Right renal cortex interstitium (tissue), 3 donors: ENCODE measurements around the gene PLG. TPM values are rescaled to one million over a fixed set of nuclear protein-coding genes. Genes with fewer than 3 reads are reported as not detected.
"Not testable (repeated sequence)": the region's sequence is repeated elsewhere in the genome, so short reads cannot be mapped to it uniquely, and the experiment has no call there.

Experiments used
- DNase-seq, 3 donors: peaks; one replicate each; pipeline ENCODE4 v3.0.0-alpha.2; 2013; ENCODE audit warnings: low read depth in 3 of 3, low spot score in 2 of 3
- polyA plus RNA-seq, 3 donors: library from polyadenylated mRNA; unstranded; fragments of 120-200 nt; gene quantifications; one replicate each; pipeline ENCODE4 v1.2.1, GENCODE V29; 2013; ENCODE audit not compliant: insufficient read length in 3 of 3

PLG gene
- polyA plus RNA-seq, 3 donors = 2.2 to 27.4 (median 15.5) TPM

- DNase-seq = no peak
Observed at GRCh38 chr6:160768101-160768500, 66.1 kb downstream of the PLG start.

DNA sequence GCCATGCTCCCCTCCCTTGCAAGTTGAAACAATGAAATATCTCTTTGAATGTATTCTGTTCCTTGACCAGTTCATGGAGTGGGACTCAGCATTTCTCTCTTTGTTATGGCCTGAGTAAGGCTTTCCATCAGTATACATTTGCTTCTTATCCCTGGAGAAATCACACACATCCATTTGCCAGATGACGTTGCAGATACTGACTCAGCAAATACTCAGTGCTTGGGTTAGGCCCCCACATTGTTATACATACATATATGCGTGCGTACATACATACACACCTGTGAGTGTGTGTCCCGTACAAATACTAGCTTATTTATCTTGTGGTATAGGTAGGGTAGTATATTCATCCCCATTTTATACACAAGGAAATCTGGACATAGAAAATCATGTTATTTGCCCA, 72.4 kb downstream of the PLG start:
- DNase-seq = no peak

DNA sequence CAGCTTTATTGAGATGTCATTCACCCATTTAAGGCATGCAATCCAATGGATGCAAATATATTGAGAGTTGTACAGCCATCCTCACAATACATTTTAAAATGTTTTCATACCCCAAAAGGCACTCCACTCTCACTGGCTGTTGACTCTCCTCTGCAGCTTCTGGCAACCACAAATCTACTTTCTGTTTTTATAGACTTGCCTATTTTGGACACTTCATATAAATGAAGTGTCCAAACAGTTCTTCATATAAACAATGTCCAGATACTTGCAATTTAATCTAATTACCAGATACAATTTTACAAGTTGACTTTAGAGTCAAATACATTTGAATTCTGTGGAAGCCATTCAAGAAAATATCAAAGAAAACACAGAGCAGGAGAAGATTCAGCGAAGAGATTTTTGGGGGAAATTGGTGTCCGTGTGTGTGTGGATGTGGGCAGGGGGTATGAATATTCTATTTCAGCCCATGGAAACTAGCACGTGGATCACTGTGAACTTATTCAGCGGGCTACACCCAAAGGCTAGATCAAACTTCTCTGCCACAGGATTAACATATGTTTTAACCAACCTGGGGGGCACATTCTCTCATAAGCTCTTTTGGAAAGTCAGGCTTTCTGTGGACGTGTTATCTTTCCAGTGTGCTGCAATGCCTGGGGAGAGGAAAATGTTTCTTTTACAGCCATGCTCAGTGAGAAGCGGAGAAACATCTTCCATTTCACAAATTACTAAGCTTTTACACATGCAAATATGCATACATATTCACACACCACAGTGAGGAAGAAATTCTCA, 73.9 kb downstream of the PLG start:
- DNase-seq = no peak

DNA sequence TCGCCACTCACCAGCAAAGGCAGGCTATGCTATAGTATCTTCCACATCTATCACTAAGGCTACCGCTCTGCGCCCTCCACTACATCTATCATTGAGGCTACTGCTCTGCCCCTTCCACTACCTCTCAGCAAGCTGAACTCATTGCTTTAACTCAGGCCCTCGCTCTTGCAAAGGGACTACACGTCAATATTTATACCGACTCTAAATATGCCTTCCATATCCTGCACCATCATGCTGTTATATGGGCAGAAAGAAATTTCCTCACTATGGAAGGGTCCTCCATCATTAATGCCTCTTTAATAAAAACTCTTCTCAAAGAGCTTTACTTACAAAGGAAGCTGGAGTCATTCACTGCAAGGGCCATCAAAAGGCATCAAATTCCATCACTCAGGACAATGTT, 77.1 kb downstream of the PLG start:
- not testable (repeated sequence) for DNase-seq

DNA sequence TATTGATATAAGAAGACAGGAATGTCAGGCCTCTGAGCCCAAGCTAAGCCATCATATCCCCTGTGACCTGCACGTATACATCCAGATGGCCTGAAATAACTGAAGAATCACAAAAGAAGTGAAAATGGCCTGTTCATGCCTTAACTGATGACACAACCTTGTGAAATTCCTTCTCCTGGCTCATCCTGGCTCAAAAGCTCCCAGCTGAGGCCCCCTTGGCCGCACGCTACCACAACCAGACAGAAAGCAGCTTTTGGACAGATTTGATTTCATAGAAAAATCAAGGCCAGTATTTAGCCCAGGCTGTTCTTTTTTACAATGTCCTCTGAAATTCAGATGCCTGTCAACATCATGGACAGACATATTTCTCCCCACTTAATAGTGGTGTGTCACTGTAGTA, 78.6 kb downstream of the PLG start:
- DNase-seq = not testable (repeated sequence)

DNA sequence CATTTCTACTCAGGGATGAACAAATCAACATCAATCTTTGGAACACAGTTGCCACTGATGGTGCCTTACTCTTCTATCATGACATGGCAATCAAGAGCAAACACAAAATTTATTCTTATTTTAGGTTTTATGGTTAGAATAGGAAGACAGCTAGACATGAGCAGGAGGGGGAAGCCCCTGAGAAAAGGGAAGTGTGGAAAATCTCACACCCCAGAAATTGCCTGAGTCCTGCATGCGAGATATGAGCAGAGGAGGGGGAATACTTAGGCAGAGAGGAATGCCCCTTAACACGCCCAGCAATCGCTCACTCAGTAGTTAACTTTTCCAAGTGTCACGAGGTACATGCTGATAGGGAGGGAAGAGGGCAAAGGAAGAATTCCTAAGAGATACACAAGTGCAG, 79.3 kb downstream of the PLG start:
- DNase-seq = no peak

DNA sequence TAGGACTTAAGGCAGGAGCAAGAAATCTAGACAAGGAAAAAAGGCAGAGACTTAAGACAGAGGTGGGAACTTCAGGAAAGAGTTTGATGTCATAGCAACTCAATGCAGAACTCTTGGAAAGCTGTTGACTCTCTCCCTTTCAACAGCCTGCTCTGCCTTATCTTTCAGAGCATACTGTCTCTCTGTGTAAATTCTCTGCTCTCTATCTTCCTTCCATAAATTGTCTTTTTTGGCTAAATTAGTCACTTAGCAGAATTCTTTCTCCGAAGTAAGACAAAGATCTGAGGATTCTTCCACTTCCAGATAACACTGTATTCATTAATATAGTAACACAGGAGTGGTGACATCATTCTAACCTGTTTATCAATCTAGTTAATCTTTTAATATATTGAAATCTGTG, 80.2 kb downstream of the PLG start:
- DNase-seq = no peak

- no peak for DNase-seq
Observed at GRCh38 chr6:160783741-160784140, 81.7 kb downstream of the PLG start.

DNA sequence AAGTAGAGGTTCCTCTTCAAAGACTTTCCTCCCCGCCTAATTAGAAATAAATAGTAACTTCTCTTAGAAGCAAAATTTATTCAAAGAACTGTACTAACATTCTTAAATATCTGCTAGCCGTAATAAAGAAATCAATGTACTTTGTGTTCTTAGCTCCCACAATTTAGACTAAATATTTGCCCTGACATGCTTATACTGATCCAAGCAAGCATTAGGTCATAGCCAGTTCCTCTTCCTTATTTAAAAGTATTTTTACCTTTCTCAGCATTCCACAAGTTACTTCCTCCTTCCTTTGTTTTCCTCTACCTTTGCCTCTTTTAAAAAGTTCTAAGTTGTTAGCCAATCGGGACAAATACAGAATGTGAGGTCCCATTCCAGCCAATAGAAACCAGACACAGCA, 86.1 kb downstream of the PLG start:
- not testable (repeated sequence) for DNase-seq

DNA sequence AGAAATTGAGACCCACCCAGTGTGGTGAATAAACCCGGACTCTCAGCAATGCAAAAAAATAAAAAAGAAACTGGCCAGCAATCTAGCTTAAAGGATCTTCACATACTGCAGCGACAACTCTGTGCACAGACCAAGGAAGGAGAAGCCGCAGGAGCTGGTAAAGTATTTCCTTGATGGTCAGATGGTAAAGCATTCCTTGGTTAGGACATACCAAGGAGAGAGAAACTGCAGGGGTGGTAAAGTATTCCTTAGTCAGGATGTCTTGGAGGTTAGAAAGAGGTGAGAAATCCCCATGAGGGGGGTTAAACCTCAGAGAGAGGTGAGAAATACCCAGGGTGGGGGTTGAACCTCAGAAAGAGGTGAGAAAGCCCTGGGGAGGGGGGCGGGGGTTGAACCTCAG, 86.8 kb downstream of the PLG start:
- no peak for DNase-seq

GRCh38 chr6:160789263-160790027, 87.4 kb downstream of the PLG start:
- no peak for DNase-seq

DNA sequence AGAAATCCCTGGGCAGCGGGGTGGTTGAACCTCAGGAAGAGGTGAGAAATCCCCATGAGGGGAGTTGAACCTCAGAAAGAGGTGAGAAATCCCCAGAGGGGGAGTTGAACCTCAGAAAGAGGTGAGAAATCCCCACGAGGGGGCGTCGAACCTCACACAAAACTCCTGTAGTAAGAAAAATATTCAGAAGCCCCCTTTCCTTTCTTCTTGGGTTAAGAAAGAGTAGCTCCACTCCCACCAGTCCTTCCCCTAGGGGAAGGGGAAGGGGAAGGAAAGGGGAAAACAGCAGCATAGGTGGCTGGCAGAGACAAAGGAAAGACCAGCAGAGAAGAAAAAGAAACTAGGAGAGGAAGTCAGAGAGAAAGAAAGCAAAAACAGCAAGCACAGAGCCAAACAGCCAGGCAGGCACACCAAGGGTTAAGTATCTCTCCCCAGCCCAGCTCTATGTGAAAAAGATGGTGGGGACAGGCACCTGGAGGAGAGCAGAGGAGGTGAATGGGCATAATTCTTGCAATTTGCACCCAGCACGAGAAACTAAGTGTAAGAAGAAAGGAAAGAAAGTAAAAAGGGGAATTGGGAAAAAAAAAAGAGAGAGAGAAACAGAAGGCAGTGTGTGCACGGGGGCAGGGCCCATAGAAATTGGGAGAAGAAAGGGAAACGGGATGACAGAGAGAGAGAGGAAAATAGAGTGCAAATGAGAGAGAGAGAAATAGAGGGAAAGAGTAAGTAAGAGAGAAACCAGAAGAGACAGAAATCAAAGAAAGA, 88.2 kb downstream of the PLG start:
- DNase-seq = no peak

DNA sequence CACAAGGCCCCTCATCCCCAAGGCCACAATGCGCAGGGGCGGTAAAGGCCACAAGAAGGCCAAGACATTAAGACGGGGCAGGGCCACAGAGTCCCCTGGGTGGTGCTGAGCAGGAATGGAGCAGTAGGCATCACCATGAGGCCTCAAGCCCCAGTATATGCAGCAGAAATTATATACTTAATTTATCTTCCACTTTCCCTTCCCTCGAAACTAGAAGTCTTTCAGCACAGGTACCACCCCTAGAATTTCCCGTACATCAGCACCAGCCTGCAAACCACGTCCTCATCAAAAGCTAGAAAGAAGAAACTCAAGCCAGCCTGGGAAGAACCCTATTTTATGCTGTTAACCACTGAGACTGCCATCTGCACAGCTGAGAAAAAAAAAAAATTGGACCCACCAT, 89.4 kb downstream of the PLG start:
- DNase-seq = no peak

DNA sequence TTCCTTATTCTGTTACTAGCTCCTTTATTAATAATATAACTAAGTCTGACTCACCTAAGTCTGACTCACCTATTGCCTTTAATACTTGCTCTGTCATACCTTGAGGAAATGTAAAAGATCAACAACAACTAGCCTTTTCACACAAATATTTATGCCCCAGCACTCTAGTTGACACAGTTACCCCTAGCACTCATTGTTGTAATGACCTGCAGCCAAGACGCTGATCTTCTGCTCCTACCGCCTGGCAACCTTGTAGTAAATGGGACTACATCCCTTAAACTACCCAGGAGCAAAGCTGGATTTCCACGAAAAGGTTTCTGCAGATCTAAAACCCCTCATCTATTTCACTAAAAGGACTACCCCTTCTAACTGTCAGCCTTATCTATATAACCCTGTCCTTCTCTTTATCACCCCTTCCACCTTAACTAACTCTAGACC, 90.0 kb downstream of the PLG start:
- no peak for DNase-seq

- DNase-seq = no peak
Observed at GRCh38 chr6:160792708-160793107, 90.7 kb downstream of the PLG start.

- no peak for DNase-seq
Observed at GRCh38 chr6:160793652-160794051, 91.6 kb downstream of the PLG start.

DNA sequence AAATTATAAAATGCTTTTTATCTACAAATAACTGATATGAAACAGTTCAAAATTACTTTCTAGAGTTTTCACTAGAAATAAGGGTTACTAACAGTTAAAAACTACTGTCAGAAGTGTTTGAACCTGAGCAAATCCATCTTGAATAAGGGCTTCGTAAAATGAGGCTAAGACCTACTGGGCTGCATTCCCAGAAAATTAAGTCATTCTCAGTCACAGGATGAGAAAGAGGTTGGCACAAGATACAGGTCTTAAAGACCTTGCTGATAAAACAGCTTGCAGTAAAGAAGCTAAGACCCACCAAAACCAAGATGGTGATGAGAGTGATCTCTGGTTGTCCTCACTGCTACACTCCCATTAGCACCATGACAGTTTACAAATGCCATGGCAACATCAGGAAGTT, 93.7 kb downstream of the PLG start:
- no peak for DNase-seq

- DNase-seq = no peak
Observed at GRCh38 chr6:160798625-160799024, 96.6 kb downstream of the PLG start.

DNA sequence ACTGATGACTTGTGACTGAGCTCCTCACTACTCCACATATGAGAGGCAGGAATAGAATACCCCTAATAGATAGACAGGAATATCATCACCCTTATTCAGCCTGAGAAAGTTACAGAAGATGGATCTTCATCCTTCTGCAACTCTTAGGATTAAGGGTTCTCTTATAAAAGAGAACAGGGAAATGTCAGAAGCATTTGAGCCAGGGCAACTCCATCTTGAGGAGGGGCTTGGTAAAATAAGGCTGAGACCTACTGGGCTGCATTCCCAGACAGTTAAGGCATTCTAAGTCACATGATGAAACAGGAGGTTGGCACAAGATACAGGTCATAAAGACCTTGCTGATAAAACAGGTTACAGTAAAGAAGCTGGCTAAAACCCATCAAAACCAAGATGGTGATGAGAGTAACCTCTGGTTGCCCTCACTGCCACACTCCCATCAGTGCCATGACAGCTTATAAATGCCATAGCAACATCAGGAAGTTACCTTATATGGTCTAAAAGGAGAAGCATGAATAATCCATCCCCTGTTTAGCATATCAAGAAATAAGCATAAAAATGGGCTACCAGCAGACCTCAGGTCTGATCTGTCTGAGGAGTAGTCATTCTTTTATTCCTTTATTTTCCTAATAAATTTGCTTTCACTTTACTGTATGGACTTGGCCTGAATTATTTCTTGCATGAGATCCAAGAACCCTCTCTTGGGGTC, 97.9 kb downstream of the PLG start:
- DNase-seq = no peak

DNA sequence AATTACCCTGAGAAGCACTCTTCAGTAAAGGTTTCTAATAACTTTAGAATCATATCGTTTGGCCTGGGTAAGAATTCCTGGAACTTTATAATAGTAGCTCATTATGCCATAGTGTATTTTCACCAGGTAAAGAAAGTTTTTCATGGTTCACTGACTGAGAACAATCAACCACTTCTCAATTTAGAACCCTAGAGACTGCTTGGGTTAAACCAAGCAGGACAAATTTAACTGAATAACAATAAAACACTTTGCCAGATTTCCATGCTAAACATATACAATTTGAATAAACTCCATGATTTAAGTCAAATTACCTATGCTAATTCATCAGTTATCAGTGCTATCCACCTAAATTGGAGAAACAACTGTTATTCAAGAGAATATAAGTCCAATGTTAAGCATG, 99.4 kb downstream of the PLG start:
- DNase-seq = no peak

- DNase-seq = not testable (repeated sequence)
Observed at GRCh38 chr6:160802049-160802448, 100.0 kb downstream of the PLG start.
